Naive thymus-derived CD4-positive, alpha-beta T cell (primary cell): ENCODE results near the gene NDEL1. TPM values are rescaled to one million over a fixed set of nuclear protein-coding genes. Genes with fewer than 3 reads are reported as not detected.
A peak's percentile ranks its signal among the peaks of the same experiment; 100 is the strongest.

Experiments
- ATAC-seq: fragments of 150-1000 bp; cut with Tn5 transposase; 2 replicates; pipeline ENCODE4 v1.10.0; 2021; ENCODE audit warnings: mild to moderate bottlenecking, moderate library complexity
- CTCF ChIA-PET: fragments of 350-600 bp; sonication (Branson Sonifier 250); formaldehyde crosslinking; loops from one replicate; lab custom pipeline; 2021; ENCODE audit warnings: antibody characterized with exemption; lab: Charles Lee
- POLR2A ChIA-PET: fragments of 350-600 bp; sonication (Branson Sonifier 250); formaldehyde crosslinking; loops from one replicate; lab custom pipeline; 2021; ENCODE audit warnings: antibody characterized with exemption, inconsistent platforms; lab: Charles Lee
- DNase-seq, 9 donors: peaks; one replicate each; pipeline versions ENCODE4 v3.0.0 to v3.0.0-alpha.2; 2020 to 2022; ENCODE audit warnings: mixed read lengths in 1 of 9
- H3K27ac ChIP-seq: one replicate; pipeline ENCODE4 v1.7.0; 2013; ENCODE audit warnings: mild to moderate bottlenecking, low read depth, low read length, moderate library complexity
- H3K27me3 ChIP-seq, 2 donors: one replicate each; pipeline ENCODE4 v1.7.0; 2013; ENCODE audit warnings: low read length in 2 of 2, mild to moderate bottlenecking in 2 of 2, moderate library complexity in 2 of 2; ENCODE audit not compliant: control insufficient read depth in 2 of 2, insufficient read depth in 2 of 2
- H3K36me3 ChIP-seq, 3 experiments: 1 replicate in 2 of 3; 2 replicates in 1 of 3; pipeline ENCODE4 v1.7.0; 2013; ENCODE audit warnings: low read length in 3 of 3, mild to moderate bottlenecking in 3 of 3, moderate library complexity in 1 of 3; ENCODE audit not compliant: insufficient read depth in 3 of 3, control insufficient read depth in 2 of 3
- H3K4me1 ChIP-seq, 2 donors: one replicate each; pipeline ENCODE4 v1.7.0; 2013; ENCODE audit warnings: low read length in 2 of 2, mild to moderate bottlenecking in 2 of 2, moderate library complexity in 1 of 2; ENCODE audit not compliant: control insufficient read depth in 2 of 2, insufficient read depth in 2 of 2
- H3K4me3 ChIP-seq: 2 replicates; pipeline ENCODE4 v1.7.0; 2013; ENCODE audit warnings: mild to moderate bottlenecking, low read length
- H3K9me3 ChIP-seq, 3 experiments: 1 replicate in 2 of 3; 2 replicates in 1 of 3; pipeline ENCODE4 v1.7.0; 2013; ENCODE audit warnings: low read length in 3 of 3; ENCODE audit not compliant: control insufficient read depth in 2 of 3
- H3K27ac Mint-ChIP-seq, 9 donors: one replicate each; pipeline ENCODE4 v1.8.0; 2020 to 2022; ENCODE audit warnings: mixed read lengths in 9 of 9, mild to moderate bottlenecking in 8 of 9, moderate library complexity in 5 of 9, inconsistent platforms in 2 of 9
- H3K27me3 Mint-ChIP-seq, 5 donors: one replicate each; pipeline ENCODE4 v1.8.0; 2021 to 2022; ENCODE audit warnings: mixed read lengths in 5 of 5, mild to moderate bottlenecking in 1 of 5
- H3K36me3 Mint-ChIP-seq, 5 donors: one replicate each; pipeline ENCODE4 v1.8.0; 2020 to 2022; ENCODE audit warnings: mixed read lengths in 5 of 5, mild to moderate bottlenecking in 3 of 5, inconsistent platforms in 1 of 5
- H3K4me1 Mint-ChIP-seq, 7 donors: one replicate each; pipeline ENCODE4 v1.8.0; 2020 to 2022; ENCODE audit warnings: mixed read lengths in 7 of 7, mild to moderate bottlenecking in 3 of 7, inconsistent platforms in 1 of 7
- H3K4me3 Mint-ChIP-seq, 10 donors: one replicate each; pipeline ENCODE4 v1.8.0; 2020 to 2022; ENCODE audit warnings: mild to moderate bottlenecking in 10 of 10, mixed read lengths in 10 of 10, moderate library complexity in 6 of 10, inconsistent platforms in 2 of 10
- H3K9me3 Mint-ChIP-seq, 11 donors: one replicate each; pipeline ENCODE4 v1.8.0; 2020 to 2022; ENCODE audit warnings: mixed read lengths in 11 of 11, mild to moderate bottlenecking in 4 of 11, inconsistent platforms in 1 of 11, moderate library complexity in 1 of 11
- intact Hi-C, 2 donors: fragments of 100-400 bp; cut with micrococcal nuclease; formaldehyde crosslinking; loops; one replicate each; pipeline ENCODE4 v1.15.1; 2023
- polyA plus RNA-seq, 2 donors: library from polyadenylated mRNA; unstranded; fragments of 300-500 nt; fragmentation: Illumina TruSeq; gene quantifications; one replicate each; pipeline ENCODE4 v1.2.3, GENCODE V29; 2021
- total RNA-seq, 6 experiments: library from RNA in 5 of 6; stranded (reverse) in 5 of 6; gene quantifications; 1 replicate in 5 of 6; 2 replicates in 1 of 6; pipeline ENCODE4 v1.2.3 and lab custom pipeline; 2021 to 2026

Gene NDEL1
- total and polyA plus RNA-seq, 7 experiments from 2014 or later: 53.7 to 274 (median 108) TPM

- ChIA-PET POLR2A (no interaction called here), CTCF (no interaction called here)
- no peak overlapping the region for H3K27ac ChIP-seq
- Mint-ChIP-seq H3K4me1 (peaks cover 40 to 66% (median 55%) of the 10 kb centered on the region in 7 donors), H3K36me3 (peaks cover 0 to 59% (median 29%) of the 10 kb centered on the region in 5 donors), H3K27ac (peak overlapping the region in 1 of 9 donors; percentile 18), H3K4me3 (peak overlapping the region in 1 of 10 donors; percentile 21), H3K9me3 (peaks cover 0 to 3% (median 0%) of the 10 kb centered on the region in 11 donors), H3K27me3 (no peaks in the 10 kb centered on the region)
- no peak overlapping the region for H3K4me3 ChIP-seq
- H3K36me3 ChIP-seq: peaks cover 16 to 55% (median 20%) of the 10 kb centered on the region in 3 experiments
- H3K9me3 ChIP-seq: no peaks in the 10 kb centered on the region
- intact Hi-C loops: no loop called here
- H3K27me3 ChIP-seq: no peaks in the 10 kb centered on the region
- H3K4me1 ChIP-seq: peaks cover 14 to 20% of the 10 kb centered on the region in 2 donors
- ATAC-seq: no peak
- no peak for DNase-seq
These were observed 8.8 kb downstream of the NDEL1 start for GRCh38 chr17:8444494-8444893.

- Histone ChIP-seq H3K27ac (no peak overlapping the region), H3K36me3 (peaks cover 20 to 63% (median 22%) of the 10 kb centered on the region in 3 experiments), H3K9me3 (no peaks in the 10 kb centered on the region), H3K27me3 (no peaks in the 10 kb centered on the region), H3K4me3 (no peak overlapping the region), H3K4me1 (peaks cover 14 to 16% of the 10 kb centered on the region in 2 donors)
- Mint-ChIP-seq H3K27me3 (no peaks in the 10 kb centered on the region), H3K36me3 (peaks cover 0 to 60% (median 34%) of the 10 kb centered on the region in 5 donors), H3K4me1 (peaks cover 32 to 59% (median 48%) of the 10 kb centered on the region in 7 donors), H3K9me3 (peaks cover 0 to 3% (median 0%) of the 10 kb centered on the region in 11 donors), H3K4me3 (no peak overlapping the region), H3K27ac (no peak overlapping the region)
- no peak for DNase-seq
- no peak for ATAC-seq
- intact Hi-C loops: no loop called here
- POLR2A ChIA-PET: interaction anchor here (0.8 kb wide), 1 partner anchor 9 kb away, joined by 3 read pairs; no protein-coding TSS in a partner anchor
- CTCF ChIA-PET: interaction anchor here (1.0 kb wide), 1 partner anchor 35 kb away, joined by 3 read pairs; no protein-coding TSS in a partner anchor
These were observed 9.9 kb downstream of the NDEL1 start for GRCh38 chr17:8445536-8445935.

GRCh38 chr17:8447799-8448198, 12.1 kb downstream of the NDEL1 start:
- no peaks in the 10 kb centered on the region for H3K27me3 Mint-ChIP-seq
- Histone ChIP-seq H3K9me3 (no peaks in the 10 kb centered on the region), H3K4me1 (peaks cover 0 to 7% of the 10 kb centered on the region in 2 donors), H3K27me3 (no peaks in the 10 kb centered on the region), H3K36me3 (peaks cover 25 to 84% (median 33%) of the 10 kb centered on the region in 3 experiments), H3K4me3 (no peak overlapping the region), H3K27ac (no peak overlapping the region)
- no peak overlapping the region for H3K27ac Mint-ChIP-seq
- no peak overlapping the region for H3K4me3 Mint-ChIP-seq
- ChIA-PET POLR2A (interaction anchor here (0.7 to 1.2 kb wide), 3 partner anchors 12 to 1162 kb away, joined by 3 read pairs; no protein-coding TSS in a partner anchor), CTCF (no interaction called here)
- peaks cover 0 to 69% (median 48%) of the 10 kb centered on the region in 5 donors for H3K36me3 Mint-ChIP-seq
- ATAC-seq: no peak
- no peak for DNase-seq
- H3K4me1 Mint-ChIP-seq: peaks cover 20 to 40% (median 28%) of the 10 kb centered on the region in 7 donors
- intact Hi-C loops: no loop called here
- H3K9me3 Mint-ChIP-seq: peaks cover 0 to 3% (median 0%) of the 10 kb centered on the region in 11 donors

GRCh38 chr17:8448310-8448709, 12.6 kb downstream of the NDEL1 start:
- Histone ChIP-seq H3K27me3 (no peaks in the 10 kb centered on the region), H3K9me3 (no peaks in the 10 kb centered on the region), H3K36me3 (peaks cover 25 to 89% (median 33%) of the 10 kb centered on the region in 3 experiments), H3K27ac (no peak overlapping the region), H3K4me1 (peaks cover 0 to 2% of the 10 kb centered on the region in 2 donors), H3K4me3 (no peak overlapping the region)
- ATAC-seq (peak; percentile 47), DNase-seq (no peak)
- H3K9me3 Mint-ChIP-seq: peaks cover 0 to 2% (median 0%) of the 10 kb centered on the region in 11 donors
- H3K27me3 Mint-ChIP-seq: no peaks in the 10 kb centered on the region
- intact Hi-C loops: no loop called here
- POLR2A ChIA-PET: interaction anchor here (0.7 kb wide), 1 partner anchor 1162 kb away, joined by 3 read pairs; no protein-coding TSS in a partner anchor
- H3K4me1 Mint-ChIP-seq: peaks cover 16 to 35% (median 26%) of the 10 kb centered on the region in 7 donors
- H3K36me3 Mint-ChIP-seq: peaks cover 0 to 72% (median 50%) of the 10 kb centered on the region in 5 donors
- CTCF ChIA-PET: no interaction called here
- peak overlapping the region in 1 of 9 donors; percentile 2 for H3K27ac Mint-ChIP-seq
- no peak overlapping the region for H3K4me3 Mint-ChIP-seq

- ChIA-PET POLR2A (interaction anchor here (1.2 kb wide), 1 partner anchor 12 kb away, joined by 4 read pairs; no protein-coding TSS in a partner anchor), CTCF (interaction anchor here (0.7 kb wide), 1 partner anchor 28 kb away, joined by 3 read pairs; no protein-coding TSS in a partner anchor)
- Histone ChIP-seq H3K4me1 (no peaks in the 10 kb centered on the region), H3K36me3 (peaks cover 17 to 84% (median 23%) of the 10 kb centered on the region in 3 experiments), H3K4me3 (no peak overlapping the region), H3K27me3 (no peaks in the 10 kb centered on the region), H3K9me3 (no peaks in the 10 kb centered on the region), H3K27ac (no peak overlapping the region)
- Mint-ChIP-seq H3K27ac (no peak overlapping the region), H3K27me3 (no peaks in the 10 kb centered on the region), H3K9me3 (peaks cover 0 to 2% (median 0%) of the 10 kb centered on the region in 11 donors), H3K4me1 (peaks cover 8 to 30% (median 16%) of the 10 kb centered on the region in 7 donors), H3K36me3 (peaks cover 16 to 71% (median 59%) of the 10 kb centered on the region in 5 donors), H3K4me3 (no peak overlapping the region)
- ATAC-seq: no peak
- intact Hi-C loops: no loop called here
- no peak for DNase-seq
These were observed 16.4 kb downstream of the NDEL1 start for GRCh38 chr17:8451933-8452614.

GRCh38 chr17:8453326-8453725, 17.6 kb downstream of the NDEL1 start:
- H3K36me3 ChIP-seq: peaks cover 16 to 83% (median 23%) of the 10 kb centered on the region in 3 experiments
- H3K4me3 ChIP-seq: no peak overlapping the region
- DNase-seq: no peak
- ChIA-PET POLR2A (no interaction called here), CTCF (no interaction called here)
- no peak overlapping the region for H3K27ac ChIP-seq
- Mint-ChIP-seq H3K4me1 (peaks cover 11 to 34% (median 22%) of the 10 kb centered on the region in 7 donors), H3K27me3 (no peaks in the 10 kb centered on the region), H3K4me3 (no peak overlapping the region), H3K27ac (no peak overlapping the region), H3K9me3 (peaks cover 0 to 2% (median 0%) of the 10 kb centered on the region in 11 donors), H3K36me3 (peaks cover 26 to 73% (median 61%) of the 10 kb centered on the region in 5 donors)
- intact Hi-C loops: no loop called here
- H3K9me3 ChIP-seq: no peaks in the 10 kb centered on the region
- no peaks in the 10 kb centered on the region for H3K4me1 ChIP-seq
- H3K27me3 ChIP-seq: no peaks in the 10 kb centered on the region
- no peak for ATAC-seq
